HG03066 (cell line): ENCODE data around the gene RPL41.

Experiments used
- ATAC-seq: cut with Tn5 transposase; IDR thresholded peaks from one replicate; pipeline ENCODE4 v1.9.1; 2021; ENCODE audit warnings: low read depth; ENCODE audit not compliant: unreplicated experiment

The RPL41 gene

GRCh38 chr12:56164345-56164729 is 47.9 kb downstream of the RPL41 start:
- ATAC-seq: no peak

GRCh38 chr12:56165369-56165768 is 48.9 kb downstream of the RPL41 start:
- no peak for ATAC-seq
